ENCODE measurements around the gene LRRC75A. TPM values are rescaled to one million over a fixed set of nuclear protein-coding genes. Genes with fewer than 3 reads are reported as not detected.
"Not testable (repeated sequence)": the region's sequence is repeated elsewhere in the genome, so short reads cannot be mapped to it uniquely, and the experiment has no call there.

The LRRC75A gene
- total RNA-seq, 1 donor from 2014 or later: 0.96 TPM

- no peak for DNase-seq
- Histone ChIP-seq H3K36me3 (peaks cover 26% of the 10 kb centered on the region), H3K27me3 (ENCODE audit: low read depth) (no peaks in the 10 kb centered on the region), H3K27ac (replicated peaks) (peak overlapping the region; percentile 86), H3K4me1 (peaks cover 44% of the 10 kb centered on the region), H3K9me3 (replicated peaks) (no peaks in the 10 kb centered on the region), H3K4me3 (peak overlapping the region; percentile 72)
- intact Hi-C loops (cut with micrococcal nuclease): no loop called here
- TF ChIP-seq CTCF (IDR thresholded peaks at IDR 0.05; ENCODE audit: borderline replicate concordance): no peak
Observed at GRCh38 chr17:16417399-16417798, 74.6 kb downstream of the LRRC75A start.

GRCh38 chr17:16415031-16415924, 76.7 kb downstream of the LRRC75A start, which contains the start of gene TRPV2:
Gene TRPV2, plus strand, starts transcription at chr17:16415571. Its CDS starts 2,098 bp downstream, at chr17:16417669.
- peaks cover 16% of the 10 kb centered on the region for H3K36me3 ChIP-seq
- peaks cover 44% of the 10 kb centered on the region for H3K4me1 ChIP-seq
- peak; percentile 48 for TF ChIP-seq CTCF (IDR thresholded peaks at IDR 0.05; ENCODE audit: borderline replicate concordance)
- DNase-seq: peak; percentile 56
- H3K9me3 ChIP-seq (replicated peaks): no peaks in the 10 kb centered on the region
- H3K4me3 ChIP-seq: peak within 1 kb of the TSS; percentile 72
- H3K27me3 ChIP-seq (ENCODE audit: low read depth): no peaks in the 10 kb centered on the region
- intact Hi-C loops (cut with micrococcal nuclease): no loop called here
- H3K27ac ChIP-seq (replicated peaks): peak within 1 kb of the TSS; percentile 86

- Histone ChIP-seq H3K4me3 (peak overlapping the region; percentile 71), H3K27ac (replicated peaks) (peak overlapping the region; percentile 84), H3K9me3 (replicated peaks) (no peaks in the 10 kb centered on the region), H3K4me1 (peaks cover 20% of the 10 kb centered on the region), H3K27me3 (ENCODE audit: low read depth) (no peaks in the 10 kb centered on the region), H3K36me3 (no peaks in the 10 kb centered on the region)
- peak; percentile 64 for DNase-seq
- intact Hi-C loops (cut with micrococcal nuclease): no loop called here
- no peak for TF ChIP-seq CTCF (IDR thresholded peaks at IDR 0.05; ENCODE audit: borderline replicate concordance)
Observed at GRCh38 chr17:16407911-16408588, 83.9 kb downstream of the LRRC75A start.

GRCh38 chr17:16406742-16407674, 85.0 kb downstream of the LRRC75A start:
- peak; percentile 71 for DNase-seq
- no peak for TF ChIP-seq CTCF (IDR thresholded peaks at IDR 0.05; ENCODE audit: borderline replicate concordance)
- H3K9me3 ChIP-seq (replicated peaks): no peaks in the 10 kb centered on the region
- no peaks in the 10 kb centered on the region for H3K36me3 ChIP-seq
- intact Hi-C loops (cut with micrococcal nuclease): no loop called here
- H3K27ac ChIP-seq (replicated peaks): peak overlapping the region; percentile 84
- H3K4me1 ChIP-seq: peaks cover 20% of the 10 kb centered on the region
- H3K27me3 ChIP-seq (ENCODE audit: low read depth): no peaks in the 10 kb centered on the region
- peak overlapping the region; percentile 71 for H3K4me3 ChIP-seq

- H3K27ac ChIP-seq (replicated peaks); H3K9me3 ChIP-seq (replicated peaks); H3K27me3 ChIP-seq (ENCODE audit: low read depth); DNase-seq; intact Hi-C loops (cut with micrococcal nuclease); H3K36me3 ChIP-seq; H3K4me3 ChIP-seq: not testable (repeated sequence)
- H3K4me1 ChIP-seq: peaks cover 20% of the 10 kb centered on the region
Observed at GRCh38 chr17:16403847-16404246, 88.1 kb downstream of the LRRC75A start.

All from left ventricle myocardium inferior (tissue), 1 donor.